ENCODE measurements around the gene FBLN1.

FBLN1 gene

GRCh38 chr22:45632791-45633515 is 130.3 kb downstream of the FBLN1 start:
- TF ChIP-seq CTCF (conservative IDR thresholded peaks at IDR 0.05) = no peak
- TF ChIP-seq ZFX (IDR thresholded peaks at IDR 0.05) = no peak
- no peak overlapping the region for H3K27ac ChIP-seq

GRCh38 chr22:45636683-45637082 is 134.0 kb downstream of the FBLN1 start:
- no peak overlapping the region for H3K27ac ChIP-seq
- no peak for TF ChIP-seq ZFX (IDR thresholded peaks at IDR 0.05)
- no peak for TF ChIP-seq CTCF (conservative IDR thresholded peaks at IDR 0.05)

GRCh38 chr22:45638197-45638596 is 135.5 kb downstream of the FBLN1 start:
- TF ChIP-seq ZFX (IDR thresholded peaks at IDR 0.05) (no peak), CTCF (conservative IDR thresholded peaks at IDR 0.05) (no peak)
- no peak overlapping the region for H3K27ac ChIP-seq

GRCh38 chr22:45638834-45639746 is 136.4 kb downstream of the FBLN1 start:
- no peak overlapping the region for H3K27ac ChIP-seq
- TF ChIP-seq ZFX (IDR thresholded peaks at IDR 0.05) (no peak), CTCF (conservative IDR thresholded peaks at IDR 0.05) (no peak)

GRCh38 chr22:45639747-45640102 is 137.0 kb downstream of the FBLN1 start:
- no peak overlapping the region for H3K27ac ChIP-seq
- TF ChIP-seq ZFX (IDR thresholded peaks at IDR 0.05) = no peak
- TF ChIP-seq CTCF (conservative IDR thresholded peaks at IDR 0.05) = no peak

- no peak for TF ChIP-seq CTCF (conservative IDR thresholded peaks at IDR 0.05)
- no peak for TF ChIP-seq ZFX (IDR thresholded peaks at IDR 0.05)
- H3K27ac ChIP-seq = no peak overlapping the region
These were observed 137.7 kb downstream of the FBLN1 start for GRCh38 chr22:45640291-45640940.

Data from C4-2B (cell line).